Right lobe of liver (tissue), 6 donors: Measurements from ENCODE around the gene DNAJB11. TPM values are rescaled to one million over a fixed set of nuclear protein-coding genes. Genes with fewer than 3 reads are reported as not detected.

ENCODE experiments used
- ATAC-seq, 4 donors: fragments of 200-7000 bp; cut with Tn5 transposase; one replicate each; pipeline ENCODE4 v1.9.1; 2020; ENCODE audit warnings: mild to moderate bottlenecking in 4 of 4, moderate library complexity in 4 of 4
- DNase-seq, 3 donors: peaks; one replicate each; pipeline ENCODE4 v3.0.0-alpha.2; 2020
- H3K27ac ChIP-seq, 3 donors: fragments of 200-600 bp; one replicate each; pipeline ENCODE4 v1.8.0; 2022
- H3K27me3 ChIP-seq, 2 donors: fragments of 200-600 bp; one replicate each; pipeline ENCODE4 v1.8.0; 2022
- H3K36me3 ChIP-seq, 4 donors: fragments of 200-600 bp; sonication (generic) in 1 of 4; one replicate each; pipeline versions ENCODE4 v1.5.1 to v1.8.0; 2017 to 2022; ENCODE audit warnings: control low read depth in 1 of 4
- H3K4me1 ChIP-seq, 4 donors: fragments of 200-600 bp; sonication (generic) in 1 of 4; one replicate each; pipeline versions ENCODE4 v1.5.1 to v1.8.0; 2017 to 2022; ENCODE audit warnings: control low read depth in 1 of 4
- H3K4me3 ChIP-seq, 3 donors: fragments of 200-600 bp; one replicate each; pipeline ENCODE4 v1.8.0; 2022
- H3K9me3 ChIP-seq, 4 donors: fragments of 200-600 bp; sonication (generic) in 1 of 4; one replicate each; pipeline versions ENCODE4 v1.5.1 to v1.8.0; 2017 to 2022; ENCODE audit warnings: control low read depth in 1 of 4
- CTCF ChIP-seq, 4 donors: fragments of 200-600 bp in 3 of 4; fragments of 450-650 bp in 1 of 4; IDR thresholded peaks; one replicate each; pipeline versions ENCODE4 v1.5.1 to v1.8.0; 2016 to 2022; ENCODE audit warnings: antibody characterized with exemption in 4 of 4, mild to moderate bottlenecking in 2 of 4
- POLR2A ChIP-seq: fragments of 450-650 bp; IDR thresholded peaks from one replicate; pipeline ENCODE4 v1.6.1; 2017; ENCODE audit warnings: antibody characterized with exemption, mild to moderate bottlenecking
- WGBS: methylation state at CpG from one replicate; pipeline ENCODE4 v1.1.6; 2018; ENCODE audit warnings: low coverage, low lambda C conversion rate; ENCODE audit not compliant: insufficient coverage; ENCODE audit errors: missing lambda C conversion rate; 5-methylcytosine and 5-hydroxymethylcytosine counted together
- intact Hi-C, 2 donors: fragments of 100-400 bp; cut with DNase I; formaldehyde crosslinking; loops; one replicate each; pipeline versions ENCODE4 v1.11.2 to v1.14.1; 2022
- total RNA-seq, 6 experiments: library from RNA; depleted of rRNA in 2 of 6; stranded (reverse); fragments of >200 nt in 2 of 6; fragmentation: NEBNext Ultra II Directional in 3 of 6; extraction: Animal tissue kit (Norgen Biotek cat#: 25700) in 3 of 6; gene quantifications; one replicate each; pipeline versions ENCODE4 v1.1.0 to v1.2.4, GENCODE V29; 2016 to 2023
- donor health status: DM: no; HTN: yes; CAD: no.
- donor health status: DM: no; HTN: no; CAD: no.
- donor health status: DM: no; HTN: no; CAD: no.
- donor health status: DM: no; HTN: yes; CAD: no.
- donor health status: DM: no; HTN: yes; CAD: no.

DNAJB11 gene
- total RNA-seq, 6 experiments from 2014 or later = 28.4 to 59.1 (median 49.2) TPM

DNA sequence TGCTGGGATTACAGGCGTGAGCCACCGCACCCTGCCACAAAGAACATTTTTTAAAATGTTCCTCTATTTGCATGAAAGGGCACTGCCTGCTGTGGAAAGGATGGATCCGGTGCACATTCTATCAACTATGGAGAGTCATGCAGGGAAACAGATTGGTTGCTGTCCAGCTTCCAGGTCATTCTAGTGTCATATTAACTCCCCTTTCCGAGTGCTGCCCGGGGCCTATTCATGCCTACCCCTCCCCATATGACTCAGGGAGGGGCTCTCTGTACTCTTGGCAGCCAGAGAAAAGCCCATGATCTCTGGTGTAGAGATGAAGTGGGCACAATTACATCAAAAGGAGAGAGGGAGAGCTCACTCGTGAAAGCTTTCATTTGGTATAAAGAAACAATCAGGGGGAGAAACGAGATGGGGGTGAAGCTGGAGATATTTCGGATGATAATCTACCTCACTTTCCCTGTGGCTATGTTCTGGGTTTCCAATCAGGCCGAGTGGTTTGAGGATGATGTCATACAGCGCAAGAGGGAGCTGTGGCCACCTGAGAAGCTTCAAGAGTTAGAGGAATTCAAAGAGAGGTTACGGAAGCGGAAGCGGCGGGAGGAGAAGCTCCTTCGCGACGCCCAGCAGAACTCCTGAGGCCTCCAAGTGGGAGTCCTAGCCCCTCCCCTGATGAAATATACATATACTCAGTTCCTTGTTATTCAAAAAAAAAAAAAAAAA is 26.2 kb downstream of the DNAJB11 start:
- DNase-seq = no peak
- H3K27me3 ChIP-seq = no peaks in the 10 kb centered on the region
- ATAC-seq = no peak
- TF ChIP-seq POLR2A = no peak
- TF ChIP-seq CTCF (IDR thresholded peaks at IDR 0.05) = no peak
- H3K4me3 ChIP-seq = no peak overlapping the region
- H3K9me3 ChIP-seq = no peaks in the 10 kb centered on the region
- peak overlapping the region in 1 of 3 donors; percentile 11 for H3K27ac ChIP-seq
- WGBS = 54% methylated on average over 17 of the region's 17 CpGs
- intact Hi-C loops = no loop called here
- H3K4me1 ChIP-seq = peaks cover 3 to 73% (median 29%) of the 10 kb centered on the region in 4 donors
- H3K36me3 ChIP-seq = no peaks in the 10 kb centered on the region

DNA sequence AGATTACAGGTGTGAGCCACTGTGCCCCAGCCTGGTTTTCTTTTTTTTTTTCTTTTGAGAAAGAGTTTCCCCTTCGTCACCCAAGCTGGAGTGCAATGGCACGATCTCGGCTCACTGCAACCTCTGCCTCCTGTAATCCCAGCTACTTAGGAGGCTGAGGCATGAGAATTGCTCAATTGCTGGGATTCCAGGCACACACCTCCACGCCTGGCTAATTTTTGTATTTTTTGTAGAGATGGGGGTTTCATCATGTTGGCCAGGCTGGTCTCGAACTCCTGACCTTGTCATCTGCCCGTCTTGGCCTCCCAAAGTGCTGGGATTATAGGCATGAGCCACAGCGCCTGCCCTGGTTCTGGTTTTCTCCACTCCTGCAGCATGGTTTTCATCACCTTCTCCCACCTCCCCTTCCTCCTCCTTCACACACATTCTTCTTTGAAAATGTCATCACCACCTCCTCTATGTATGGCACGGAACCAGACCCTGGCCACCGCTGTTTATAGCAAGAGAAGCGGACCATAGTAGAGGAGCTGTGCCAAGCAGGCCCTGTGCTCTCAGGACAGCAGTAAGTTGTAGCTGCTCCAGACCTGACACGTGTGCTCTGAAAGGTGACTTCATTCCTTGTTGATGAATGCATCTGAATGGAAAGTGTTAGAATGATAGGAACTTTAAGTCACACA is 27.7 kb downstream of the DNAJB11 start:
- intact Hi-C loops = no loop called here
- peak; percentile 69 to 76 (median 73) for DNase-seq
- no peaks in the 10 kb centered on the region for H3K9me3 ChIP-seq
- H3K36me3 ChIP-seq = no peaks in the 10 kb centered on the region
- peak overlapping the region; percentile 76 to 96 (median 91) for H3K27ac ChIP-seq
- WGBS = 15% methylated on average over 8 of the region's 11 CpGs
- peak overlapping the region in 1 of 3 donors; percentile 18 for H3K4me3 ChIP-seq
- no peaks in the 10 kb centered on the region for H3K27me3 ChIP-seq
- peak; percentile 49 to 66 (median 56) for ATAC-seq
- TF ChIP-seq CTCF (IDR thresholded peaks at IDR 0.05) = no peak
- no peak for TF ChIP-seq POLR2A
- H3K4me1 ChIP-seq = peaks cover 3 to 73% (median 29%) of the 10 kb centered on the region in 4 donors

DNA sequence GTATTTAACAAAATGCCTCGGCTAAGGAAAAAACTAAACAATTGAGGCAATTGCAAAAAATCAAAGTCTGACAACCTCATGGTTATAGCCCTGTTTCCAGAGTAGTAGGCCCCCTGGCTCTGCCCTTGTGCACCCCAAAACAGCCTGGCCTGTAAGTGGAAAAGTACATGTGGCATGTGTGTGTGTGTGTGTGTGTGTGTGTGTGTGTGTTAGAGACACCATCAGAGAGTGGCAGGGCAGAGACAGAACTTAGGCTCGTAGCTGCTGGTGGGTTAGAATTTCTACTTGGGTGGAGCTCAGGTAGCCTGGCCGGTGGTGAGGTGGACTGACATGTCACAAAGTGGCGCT is 28.2 kb downstream of the DNAJB11 start:
- intact Hi-C loops = no loop called here
- ATAC-seq = peak in 2 of 4 donors; percentile 13 to 15
- H3K27me3 ChIP-seq = no peaks in the 10 kb centered on the region
- peak overlapping the region; percentile 75 to 96 (median 91) for H3K27ac ChIP-seq
- TF ChIP-seq POLR2A (no peak), CTCF (IDR thresholded peaks at IDR 0.05) (no peak)
- H3K4me3 ChIP-seq = peak overlapping the region in 1 of 3 donors; percentile 18
- peaks cover 3 to 73% (median 29%) of the 10 kb centered on the region in 4 donors for H3K4me1 ChIP-seq
- WGBS = 20% methylated on average over 4 of the region's 4 CpGs
- H3K9me3 ChIP-seq = no peaks in the 10 kb centered on the region
- no peaks in the 10 kb centered on the region for H3K36me3 ChIP-seq
- no peak for DNase-seq

DNA sequence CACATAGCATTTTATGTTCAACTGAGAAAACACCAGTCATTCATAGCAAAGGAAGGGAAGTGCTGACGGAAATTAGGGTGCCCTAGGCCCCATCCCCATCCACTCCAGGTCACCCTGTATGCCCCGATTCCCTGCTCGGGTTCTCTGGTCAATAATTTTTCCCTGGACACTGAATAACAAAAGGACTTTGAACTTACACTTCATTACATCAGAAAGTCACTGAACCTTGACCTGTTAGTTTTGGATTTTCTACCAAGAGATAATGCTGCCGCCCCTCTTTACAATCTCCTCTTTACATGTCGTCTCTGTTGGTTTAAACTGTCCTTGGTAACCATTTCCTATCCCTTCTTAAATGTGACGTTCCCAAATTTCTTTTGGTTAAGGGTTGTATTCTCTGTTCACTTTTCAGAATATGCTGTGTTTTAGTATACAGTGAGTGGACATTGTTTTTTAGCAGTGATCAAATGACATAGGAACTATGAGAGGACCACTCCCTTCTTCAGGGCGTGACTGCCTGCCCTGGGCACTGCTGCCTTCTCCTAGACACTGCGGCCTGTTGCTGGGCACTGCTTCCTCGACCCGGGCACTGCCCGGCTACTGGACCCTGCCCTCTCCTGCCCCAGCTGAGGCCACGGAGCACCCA is 28.7 kb downstream of the DNAJB11 start:
- peak; percentile 66 to 90 (median 82) for ATAC-seq
- peak; percentile 61 to 88 (median 82) for DNase-seq
- H3K27me3 ChIP-seq = no peaks in the 10 kb centered on the region
- H3K4me1 ChIP-seq = peaks cover 3 to 73% (median 28%) of the 10 kb centered on the region in 4 donors
- no peaks in the 10 kb centered on the region for H3K9me3 ChIP-seq
- TF ChIP-seq CTCF (IDR thresholded peaks at IDR 0.05) (no peak), POLR2A (no peak)
- no peaks in the 10 kb centered on the region for H3K36me3 ChIP-seq
- peak overlapping the region; percentile 75 to 96 (median 91) for H3K27ac ChIP-seq
- peak overlapping the region in 2 of 3 donors; percentile 10 to 18 for H3K4me3 ChIP-seq
- intact Hi-C loops = no loop called here
- WGBS = 36% methylated on average over 10 of the region's 12 CpGs
